GF-D8 (cell line): ENCODE data around the gene MAPK9.

Experiments
- DNase-seq: peaks from one replicate; lab custom pipeline; 2025; lab: John Stamatoyannopoulos, UW

The MAPK9 gene

GRCh38 chr5:180294913-180295555 lies 3.2 kb upstream of the MAPK9 start:
- no peak for DNase-seq

GRCh38 chr5:180294411-180294810 lies 2.5 kb upstream of the MAPK9 start:
- DNase-seq, result no peak

DNA sequence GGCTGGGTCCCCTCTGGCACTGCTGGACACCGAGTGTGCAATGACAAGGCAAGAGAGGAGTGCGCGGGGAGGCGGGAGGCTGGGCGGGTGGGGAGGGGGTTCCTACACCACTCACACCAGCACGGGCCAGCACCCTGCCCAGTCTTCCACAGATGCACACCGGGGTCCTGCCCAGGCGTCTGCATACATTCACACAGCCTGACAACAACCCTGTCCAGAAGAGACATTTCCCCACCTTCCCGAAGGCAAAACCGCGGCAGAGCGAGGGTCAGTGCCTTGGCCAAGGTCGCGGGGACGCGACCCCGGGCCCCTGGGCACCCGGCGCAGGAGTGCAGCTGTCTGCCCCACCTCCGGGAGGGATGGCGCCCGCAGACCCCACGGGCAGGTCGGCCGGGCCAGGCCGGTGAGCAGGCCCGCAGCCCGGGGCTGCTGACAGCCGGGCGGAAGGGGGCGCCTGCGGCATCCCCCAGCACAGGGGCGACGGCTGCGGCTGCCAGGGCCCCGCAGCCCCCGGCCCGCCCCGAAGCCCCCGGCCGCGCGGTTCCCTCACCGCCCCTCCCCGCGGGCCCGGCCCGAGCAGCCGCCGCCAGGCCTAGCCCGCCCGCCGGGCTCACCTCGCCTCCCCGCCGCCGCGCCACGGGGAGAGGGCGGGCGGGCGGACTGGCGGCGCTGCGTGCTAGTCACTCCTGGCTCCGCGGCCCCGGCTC lies 496 bp downstream of the MAPK9 start:
- no peak for DNase-seq

GRCh38 chr5:180290568-180291233 lies 1.2 kb downstream of the MAPK9 start:
- no peak for DNase-seq

- no peak for DNase-seq
Observed at GRCh38 chr5:180289966-180290365, 1.9 kb downstream of the MAPK9 start.

DNA sequence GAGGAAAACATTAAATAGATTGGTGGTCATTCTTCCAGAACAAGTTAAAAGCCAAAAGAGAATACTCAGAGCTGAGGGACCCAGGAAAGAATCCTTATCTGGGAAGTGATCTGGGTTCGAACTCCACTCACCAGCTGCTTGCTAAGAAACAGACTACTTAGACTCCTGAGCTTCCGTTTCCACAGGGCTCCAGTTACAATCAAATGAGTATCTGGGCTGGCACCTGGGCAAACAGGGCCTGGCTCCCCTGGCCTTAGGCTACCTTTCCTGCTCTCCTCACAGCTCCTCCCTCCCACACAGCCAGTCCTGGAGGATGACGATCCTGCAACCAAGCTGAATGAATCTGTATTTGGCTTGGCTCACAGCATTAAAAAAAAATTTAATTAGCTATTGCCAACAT lies 2.5 kb downstream of the MAPK9 start:
- no peak for DNase-seq

GRCh38 chr5:180287868-180288267 lies 4.0 kb downstream of the MAPK9 start:
- no peak for DNase-seq

DNA sequence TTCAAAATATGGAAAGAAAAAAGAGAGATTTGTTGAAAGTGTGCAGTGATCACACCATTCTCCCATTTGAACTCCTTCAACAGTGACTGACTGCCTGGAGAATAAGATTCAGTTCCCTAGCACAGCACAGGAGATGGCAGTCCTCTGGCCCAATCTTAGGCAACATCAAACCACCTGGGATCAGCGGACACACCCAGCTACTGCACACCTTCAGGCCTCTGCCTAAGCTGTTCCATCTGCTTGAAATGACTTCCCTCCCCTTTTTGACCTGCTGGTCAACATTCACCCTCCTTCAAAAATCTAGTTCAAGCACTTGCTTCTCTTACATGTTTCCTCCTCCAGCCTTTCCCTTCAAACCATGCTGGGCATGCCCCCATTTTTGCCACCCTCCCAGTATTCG lies 4.5 kb downstream of the MAPK9 start:
- DNase-seq, result no peak

- no peak for DNase-seq
Observed at GRCh38 chr5:180284149-180284548, 7.7 kb downstream of the MAPK9 start.

DNA sequence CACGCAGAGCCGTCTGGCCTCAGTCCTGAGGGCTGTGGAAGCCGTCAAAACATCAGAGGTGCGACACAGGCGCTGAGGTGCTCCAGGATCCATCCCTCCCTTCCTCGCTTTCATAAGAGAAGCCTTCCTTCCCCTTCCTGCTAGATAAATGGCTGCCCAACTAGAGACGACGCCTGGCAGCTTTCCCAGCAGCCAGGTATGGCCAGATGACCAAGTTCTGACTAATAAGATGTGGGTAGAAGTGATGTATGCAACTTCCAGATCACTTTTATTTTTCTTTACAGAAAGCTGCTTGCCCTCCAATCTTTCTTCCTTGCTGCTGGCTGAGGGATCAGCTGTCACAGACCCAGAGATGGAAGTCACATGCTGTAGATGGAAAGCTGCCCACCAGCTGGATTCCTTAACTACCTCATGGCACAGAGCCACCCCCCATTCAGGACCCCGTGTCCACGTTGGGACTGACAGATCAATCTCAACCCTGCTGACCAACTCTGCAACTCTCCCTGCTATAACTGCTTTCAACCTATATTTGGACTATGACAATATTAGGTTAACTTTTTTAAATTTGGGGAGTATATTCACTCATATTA lies 8.8 kb downstream of the MAPK9 start:
- DNase-seq, result no peak

DNA sequence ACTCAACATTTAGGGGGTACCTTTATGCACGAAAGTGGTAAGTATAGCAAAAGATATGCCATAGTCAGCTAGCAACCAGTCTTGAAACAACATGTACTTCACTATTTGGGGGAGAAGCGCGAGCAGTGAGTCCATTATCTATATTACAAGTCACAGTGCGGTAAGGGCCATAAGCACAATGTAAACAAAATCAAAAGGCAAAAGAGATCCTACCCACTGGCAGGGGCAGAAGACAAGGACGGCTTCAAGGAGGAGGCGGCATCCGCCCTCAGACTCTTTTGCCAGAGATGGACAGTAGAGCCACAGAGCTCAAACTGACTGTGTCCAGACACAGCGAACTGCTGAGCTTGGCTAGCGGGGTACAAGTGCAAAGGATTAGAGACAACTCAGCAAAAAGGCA lies 9.6 kb downstream of the MAPK9 start:
- DNase-seq, result no peak

DNA sequence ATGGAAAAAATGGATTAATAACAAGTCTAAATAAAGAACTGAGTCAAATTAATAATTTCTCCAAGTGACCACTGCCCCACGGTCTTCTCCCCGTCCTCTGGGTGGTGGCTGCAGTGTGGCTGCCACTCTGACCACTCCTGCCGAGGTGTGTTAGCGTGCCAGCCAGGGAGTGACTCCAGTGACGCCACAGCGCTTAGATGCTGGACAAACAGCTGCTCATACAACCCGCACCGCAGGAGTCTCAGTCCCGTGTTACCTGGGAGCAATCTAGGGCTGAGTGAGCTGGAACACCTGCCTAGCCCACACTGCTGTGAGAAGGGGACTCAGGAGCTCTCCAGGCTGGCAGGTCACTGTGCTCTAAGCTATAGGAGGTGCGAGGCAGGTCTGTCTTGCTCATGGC lies 10.2 kb downstream of the MAPK9 start:
- no peak for DNase-seq

DNA sequence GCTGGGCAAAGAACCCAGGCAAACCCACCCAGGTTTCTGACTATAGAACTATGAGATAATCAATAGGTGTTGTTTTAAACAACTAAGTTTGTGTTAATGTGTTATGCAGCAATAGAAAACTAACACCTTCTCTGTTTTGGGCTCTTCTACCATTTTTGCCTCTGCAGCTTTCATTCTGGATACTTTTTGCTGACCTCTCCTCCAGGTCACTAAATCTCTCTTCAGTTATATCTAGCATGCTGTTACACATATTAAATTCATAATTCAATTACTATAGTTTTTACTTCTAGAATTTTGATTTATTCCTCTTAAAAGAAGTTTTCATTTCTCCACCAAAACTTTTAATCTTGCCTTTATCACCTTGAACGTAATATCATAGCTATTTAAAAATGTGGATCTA lies 17.2 kb downstream of the MAPK9 start:
- DNase-seq, result no peak

DNA sequence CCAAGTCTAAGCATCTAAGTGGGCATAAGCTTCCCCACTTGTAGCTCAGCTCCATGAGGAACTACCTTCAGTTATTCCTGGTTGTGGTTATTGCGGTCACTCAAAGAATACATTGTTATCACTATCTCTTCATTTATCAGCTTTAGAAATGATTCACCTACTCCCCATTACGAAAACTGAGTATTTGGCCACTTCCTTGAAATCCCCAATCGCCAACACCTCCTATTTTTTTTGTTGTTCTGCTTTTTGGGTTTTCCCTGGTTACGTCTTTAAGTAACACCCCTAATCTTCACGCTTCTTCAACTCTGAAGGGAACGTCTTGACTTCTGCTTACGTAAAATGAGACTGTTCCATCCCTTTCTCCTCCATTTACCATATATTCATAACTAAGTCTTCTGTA lies 20.7 kb downstream of the MAPK9 start:
- DNase-seq, result peak; percentile 86

DNA sequence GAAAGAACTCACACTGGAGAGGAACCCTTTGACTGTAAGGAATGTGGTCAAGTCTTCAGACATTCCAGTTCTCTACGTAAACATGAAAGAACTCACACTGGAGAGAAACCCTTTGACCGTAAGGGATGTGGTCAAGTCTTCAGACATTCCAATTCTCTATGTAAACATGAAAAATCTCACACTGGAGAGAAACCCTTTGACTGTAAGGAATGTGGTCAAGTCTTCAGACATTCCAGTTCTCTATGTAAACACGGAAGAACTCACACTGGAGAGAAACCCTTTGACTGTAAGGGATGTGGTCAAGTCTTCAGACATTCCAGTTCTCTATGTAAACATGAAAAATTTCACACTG lies 32.6 kb downstream of the MAPK9 start:
- DNase-seq, result no peak

DNA sequence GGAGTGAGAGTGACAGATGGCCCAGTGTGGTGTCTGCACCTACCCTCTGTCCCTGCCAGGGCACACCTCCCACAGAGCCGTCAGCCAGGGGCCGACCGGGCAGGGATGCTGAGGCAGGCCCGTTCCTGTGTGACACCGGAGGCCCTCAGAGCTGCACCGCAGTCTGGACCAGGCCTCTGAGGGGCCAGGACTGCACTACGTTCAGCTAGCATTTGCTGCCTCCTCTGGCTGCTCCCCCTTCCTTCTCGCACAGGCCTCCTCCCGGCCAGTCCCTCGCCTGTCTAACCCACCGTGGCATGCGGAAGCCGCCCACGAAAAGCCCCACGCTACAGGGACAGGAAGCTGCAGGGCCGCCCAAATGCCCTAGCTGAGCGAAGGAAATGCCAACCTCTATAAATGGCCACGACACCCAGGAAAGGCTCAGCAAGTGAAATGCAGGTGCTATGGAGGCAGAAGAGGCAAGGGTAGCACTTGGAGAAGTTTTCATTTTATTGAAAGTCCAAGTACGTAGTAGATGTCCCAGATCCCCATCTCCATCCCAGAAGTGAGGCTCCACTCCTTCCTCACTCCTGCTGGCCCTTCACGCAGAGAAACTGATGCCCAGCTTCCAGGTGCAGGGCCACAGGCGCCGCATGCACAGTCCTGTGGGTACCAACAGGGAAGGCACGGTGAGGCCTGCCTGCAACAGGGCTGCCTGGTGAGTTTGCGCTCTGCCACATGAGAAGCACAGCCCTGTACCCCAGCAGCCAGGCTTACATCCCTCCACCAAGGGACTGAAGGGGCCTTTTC lies 38.7 kb downstream of the MAPK9 start:
- no peak for DNase-seq

DNA sequence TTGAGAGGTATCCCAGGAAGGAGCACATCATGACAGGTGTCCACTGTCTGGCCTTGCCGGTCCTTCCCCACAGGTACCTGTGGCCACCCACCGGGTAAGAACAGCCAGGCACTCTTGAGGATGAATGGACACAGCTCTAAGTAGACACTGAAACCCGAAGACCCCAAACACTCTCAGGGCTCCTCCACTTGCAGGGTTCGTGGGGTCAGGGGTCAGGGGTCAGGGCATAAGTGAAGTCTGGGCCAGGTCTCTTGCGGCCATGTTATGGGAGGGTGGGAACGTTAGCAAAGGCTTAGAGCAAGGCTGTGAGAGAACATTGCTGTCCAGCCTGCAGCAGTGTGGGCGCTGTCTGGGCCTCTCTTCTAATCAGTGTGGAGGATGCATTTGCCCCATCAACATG lies 40.0 kb downstream of the MAPK9 start:
- no peak for DNase-seq

GRCh38 chr5:180251141-180251540 lies 40.7 kb downstream of the MAPK9 start:
- no peak for DNase-seq

DNA sequence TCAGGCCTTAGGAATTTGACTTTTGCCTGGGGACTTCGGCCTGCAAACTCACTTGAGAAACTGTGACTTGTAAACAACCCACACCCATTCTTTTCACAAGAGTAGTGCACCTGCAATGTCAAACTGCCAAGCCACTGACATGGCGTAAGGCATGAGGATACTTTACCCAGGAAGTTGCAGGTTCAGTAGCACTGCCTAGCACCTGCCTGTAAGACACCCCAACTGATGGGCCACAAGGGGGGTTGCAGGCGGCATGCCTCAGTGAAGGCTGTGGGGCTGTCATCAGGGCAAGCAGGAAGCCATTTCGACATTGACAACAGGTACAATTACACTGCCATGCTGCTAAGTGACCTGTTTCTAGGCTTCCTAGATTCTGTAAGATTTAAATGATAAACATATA lies 41.6 kb downstream of the MAPK9 start:
- no peak for DNase-seq

GRCh38 chr5:180241600-180241999 lies 50.3 kb downstream of the MAPK9 start:
- no peak for DNase-seq

- DNase-seq, result no peak
Observed at GRCh38 chr5:180238631-180239030, 53.3 kb downstream of the MAPK9 start.

GRCh38 chr5:180235846-180236245 lies 56.0 kb downstream of the MAPK9 start:
- DNase-seq, result no peak
